Measurements from ENCODE around the gene MFF.
"Not testable (repeated sequence)": the region's sequence is repeated elsewhere in the genome, so short reads cannot be mapped to it uniquely, and the experiment has no call there.

MFF gene

GRCh38 chr2:227337442-227337841, 12.4 kb downstream of the MFF start:
- DNase-seq: no peak

- no peak for DNase-seq
These were observed 14.1 kb downstream of the MFF start for GRCh38 chr2:227339098-227339599.

GRCh38 chr2:227340106-227340505, 15.1 kb downstream of the MFF start:
- DNase-seq: no peak

GRCh38 chr2:227341553-227341952, 16.5 kb downstream of the MFF start:
- no peak for DNase-seq

GRCh38 chr2:227344231-227344630, 19.2 kb downstream of the MFF start:
- no peak for DNase-seq

GRCh38 chr2:227347117-227347516, 22.1 kb downstream of the MFF start:
- DNase-seq: no peak

- no peak for DNase-seq
These were observed 23.3 kb downstream of the MFF start for GRCh38 chr2:227348324-227348723.

GRCh38 chr2:227349989-227350612, 25.1 kb downstream of the MFF start:
- no peak for DNase-seq

- no peak for DNase-seq
These were observed 26.6 kb downstream of the MFF start for GRCh38 chr2:227351639-227352038.

GRCh38 chr2:227360351-227360750, 35.3 kb downstream of the MFF start:
- no peak for DNase-seq

GRCh38 chr2:227363756-227364155, 38.7 kb downstream of the MFF start:
- DNase-seq: no peak

GRCh38 chr2:227364585-227365263, 39.7 kb downstream of the MFF start:
- not testable (repeated sequence) for DNase-seq

- DNase-seq: no peak
These were observed 40.8 kb downstream of the MFF start for GRCh38 chr2:227365833-227366232.

GRCh38 chr2:227366769-227367426, 41.8 kb downstream of the MFF start:
- DNase-seq: no peak

- DNase-seq: no peak
These were observed 42.4 kb downstream of the MFF start for GRCh38 chr2:227367427-227367795.

GRCh38 chr2:227368574-227368973, 43.5 kb downstream of the MFF start:
- DNase-seq: no peak

GRCh38 chr2:227370092-227370491, 45.0 kb downstream of the MFF start:
- no peak for DNase-seq

- DNase-seq: no peak
These were observed 45.8 kb downstream of the MFF start for GRCh38 chr2:227370791-227371312.

GRCh38 chr2:227373389-227373788, 48.3 kb downstream of the MFF start:
- DNase-seq: no peak

GRCh38 chr2:227374158-227374557, 49.1 kb downstream of the MFF start:
- no peak for DNase-seq

- no peak for DNase-seq
These were observed 51.8 kb downstream of the MFF start for GRCh38 chr2:227376656-227377396.

GRCh38 chr2:227377467-227378351, 52.7 kb downstream of the MFF start:
- DNase-seq: no peak
